Mammary epithelial cell (primary cell): ENCODE data around the gene STPG4.

Experiments
- EZH2 ChIP-seq: IDR thresholded peaks from 2 replicates; pipeline ENCODE4 v1.6.1; 2012; ENCODE audit warnings: low read length, inconsistent platforms, borderline replicate concordance
- TF ChIP-seq, protein P1 (sequence below), 2 donors: IDR thresholded peaks in 1 of 2; conservative IDR thresholded peaks in 1 of 2; 2 replicates each; pipeline ENCODE4 v1.5.1; 2011 to 2012; ENCODE audit warnings: inconsistent platforms in 2 of 2, low read length in 2 of 2, mild to moderate bottlenecking in 2 of 2, control low read depth in 1 of 2, low read depth in 1 of 2; ENCODE audit not compliant: insufficient read depth in 1 of 2; ENCODE audit errors: extremely low read depth in 1 of 2

- TF ChIP-seq, protein P1, sequence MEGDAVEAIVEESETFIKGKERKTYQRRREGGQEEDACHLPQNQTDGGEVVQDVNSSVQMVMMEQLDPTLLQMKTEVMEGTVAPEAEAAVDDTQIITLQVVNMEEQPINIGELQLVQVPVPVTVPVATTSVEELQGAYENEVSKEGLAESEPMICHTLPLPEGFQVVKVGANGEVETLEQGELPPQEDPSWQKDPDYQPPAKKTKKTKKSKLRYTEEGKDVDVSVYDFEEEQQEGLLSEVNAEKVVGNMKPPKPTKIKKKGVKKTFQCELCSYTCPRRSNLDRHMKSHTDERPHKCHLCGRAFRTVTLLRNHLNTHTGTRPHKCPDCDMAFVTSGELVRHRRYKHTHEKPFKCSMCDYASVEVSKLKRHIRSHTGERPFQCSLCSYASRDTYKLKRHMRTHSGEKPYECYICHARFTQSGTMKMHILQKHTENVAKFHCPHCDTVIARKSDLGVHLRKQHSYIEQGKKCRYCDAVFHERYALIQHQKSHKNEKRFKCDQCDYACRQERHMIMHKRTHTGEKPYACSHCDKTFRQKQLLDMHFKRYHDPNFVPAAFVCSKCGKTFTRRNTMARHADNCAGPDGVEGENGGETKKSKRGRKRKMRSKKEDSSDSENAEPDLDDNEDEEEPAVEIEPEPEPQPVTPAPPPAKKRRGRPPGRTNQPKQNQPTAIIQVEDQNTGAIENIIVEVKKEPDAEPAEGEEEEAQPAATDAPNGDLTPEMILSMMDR (conservative IDR thresholded peaks at IDR 0.05 in 1 of 2, IDR thresholded peaks at IDR 0.05 in 1 of 2; ENCODE audit: extremely low read depth in 1 of 2, insufficient read depth in 1 of 2, low read depth in 1 of 2, low read length in 2 of 2) = no peak
- no peak for TF ChIP-seq EZH2
These were observed 35.2 kb upstream of the STPG4 start for GRCh38 chr2:47190188-47190881.
